HEK293T (cell line): ENCODE data around the gene ATG5.

Experiments used
- BHLHE40 ChIP-seq: fragments of 450-650 bp; IDR thresholded peaks from 2 replicates; pipeline ENCODE4 v1.6.1; 2016; ENCODE audit warnings: mild to moderate bottlenecking, moderate library complexity, borderline replicate concordance
- ELF4 ChIP-seq: fragments of 450-650 bp; IDR thresholded peaks from 2 replicates; pipeline ENCODE4 v1.6.1; 2017; ENCODE audit warnings: antibody characterized with exemption
- FOXA1 ChIP-seq: fragments of 450-650 bp; IDR thresholded peaks from 2 replicates; pipeline ENCODE4 v1.6.1; 2016; ENCODE audit warnings: mild to moderate bottlenecking
- FOXK2 ChIP-seq: fragments of 450-650 bp; IDR thresholded peaks from 2 replicates; pipeline ENCODE4 v1.6.1; 2016; ENCODE audit warnings: mild to moderate bottlenecking
- FOXM1 ChIP-seq: fragments of 450-650 bp; IDR thresholded peaks from 2 replicates; pipeline ENCODE4 v1.6.1; 2017; ENCODE audit warnings: mild to moderate bottlenecking, borderline replicate concordance
- HDGF ChIP-seq: fragments of 450-650 bp; IDR thresholded peaks from 2 replicates; pipeline ENCODE4 v1.6.1; 2017; ENCODE audit warnings: antibody characterized with exemption, borderline replicate concordance
- SP1 ChIP-seq: fragments of 450-650 bp; IDR thresholded peaks from 2 replicates; pipeline ENCODE4 v1.6.1; 2017

DNA sequence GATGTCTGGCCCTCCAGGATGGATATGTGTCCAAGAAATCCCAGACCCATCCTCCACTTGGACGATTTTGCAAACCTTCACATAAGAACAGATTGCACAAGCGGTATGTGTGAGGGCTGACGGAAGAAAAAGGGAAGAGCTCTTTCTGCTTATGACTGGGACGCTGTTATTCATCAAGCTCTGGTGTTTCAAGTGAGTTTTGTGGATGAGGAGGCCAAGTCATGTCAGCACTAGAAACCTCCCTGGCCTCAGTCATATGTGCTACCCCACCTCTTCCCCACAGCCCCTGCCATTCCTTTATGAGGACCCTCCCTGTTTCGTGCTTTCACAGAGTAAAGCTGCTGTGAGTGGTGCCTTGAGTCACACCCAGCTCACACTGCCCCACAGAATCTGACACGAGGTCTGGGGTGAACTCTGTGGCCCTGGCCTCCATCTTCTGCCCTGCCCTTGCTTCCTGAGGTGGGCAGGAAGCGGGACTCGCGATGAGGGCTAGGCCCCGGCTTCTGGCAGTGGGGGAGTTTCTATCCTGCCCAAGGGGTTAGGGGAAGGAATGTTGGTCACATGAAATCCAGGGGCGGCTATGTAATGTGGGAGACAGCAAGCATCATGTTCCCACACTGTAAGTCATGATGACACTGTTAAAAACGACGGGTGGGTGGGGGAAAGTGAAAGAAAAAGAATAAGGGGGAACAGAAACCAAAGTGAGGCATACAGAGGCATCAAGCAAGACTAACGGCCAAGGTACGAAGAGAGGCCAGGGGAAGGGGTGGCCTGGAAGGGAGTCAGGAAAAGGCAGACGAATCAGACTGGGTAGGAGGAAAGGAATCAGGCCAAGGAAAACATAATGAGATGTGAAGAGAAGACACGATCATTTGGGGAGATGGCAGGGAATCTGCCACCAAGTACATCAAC, 161.3 kb downstream of the ATG5 start:
- TF ChIP-seq HDGF (no peak), SP1 (no peak), FOXA1 (no peak), BHLHE40 (no peak), ELF4 (no peak), FOXK2 (no peak), FOXM1 (no peak)
